ENCODE results near the gene GSKIP.

DNA sequence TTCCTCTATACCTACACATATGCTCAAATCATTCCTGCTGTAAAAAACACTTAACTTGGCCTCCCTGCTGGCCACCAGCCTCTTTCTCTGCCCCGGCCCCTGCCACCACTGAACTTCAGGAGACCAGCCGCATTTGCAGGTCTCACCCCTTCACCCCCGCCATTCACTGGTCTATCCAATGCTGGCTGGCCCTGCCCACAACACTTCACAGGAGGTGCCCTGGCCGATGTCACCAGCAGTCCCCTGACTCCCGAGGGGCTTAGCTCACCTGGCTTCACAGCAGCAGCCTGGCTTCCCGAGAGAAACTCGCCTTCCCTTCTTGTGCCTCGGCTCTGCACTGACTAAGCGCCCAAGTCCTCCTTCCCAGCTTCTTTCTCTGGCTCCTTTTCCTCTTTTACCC, 36.1 kb downstream of the GSKIP start:
- TF ChIP-seq, protein P1, sequence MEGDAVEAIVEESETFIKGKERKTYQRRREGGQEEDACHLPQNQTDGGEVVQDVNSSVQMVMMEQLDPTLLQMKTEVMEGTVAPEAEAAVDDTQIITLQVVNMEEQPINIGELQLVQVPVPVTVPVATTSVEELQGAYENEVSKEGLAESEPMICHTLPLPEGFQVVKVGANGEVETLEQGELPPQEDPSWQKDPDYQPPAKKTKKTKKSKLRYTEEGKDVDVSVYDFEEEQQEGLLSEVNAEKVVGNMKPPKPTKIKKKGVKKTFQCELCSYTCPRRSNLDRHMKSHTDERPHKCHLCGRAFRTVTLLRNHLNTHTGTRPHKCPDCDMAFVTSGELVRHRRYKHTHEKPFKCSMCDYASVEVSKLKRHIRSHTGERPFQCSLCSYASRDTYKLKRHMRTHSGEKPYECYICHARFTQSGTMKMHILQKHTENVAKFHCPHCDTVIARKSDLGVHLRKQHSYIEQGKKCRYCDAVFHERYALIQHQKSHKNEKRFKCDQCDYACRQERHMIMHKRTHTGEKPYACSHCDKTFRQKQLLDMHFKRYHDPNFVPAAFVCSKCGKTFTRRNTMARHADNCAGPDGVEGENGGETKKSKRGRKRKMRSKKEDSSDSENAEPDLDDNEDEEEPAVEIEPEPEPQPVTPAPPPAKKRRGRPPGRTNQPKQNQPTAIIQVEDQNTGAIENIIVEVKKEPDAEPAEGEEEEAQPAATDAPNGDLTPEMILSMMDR (conservative IDR thresholded peaks at IDR 0.05; ENCODE audit: low read depth in 2 of 2): no peak
- TF ChIP-seq JUNB (IDR thresholded peaks at IDR 0.05; ENCODE audit: unreplicated experiment): no peak
